Measurements from ENCODE around the gene ZNF669.

ZNF669 gene

GRCh38 chr1:247064304-247064703, 39.9 kb downstream of the ZNF669 start:
- no peak for DNase-seq (ENCODE audit: low read depth)

DNA sequence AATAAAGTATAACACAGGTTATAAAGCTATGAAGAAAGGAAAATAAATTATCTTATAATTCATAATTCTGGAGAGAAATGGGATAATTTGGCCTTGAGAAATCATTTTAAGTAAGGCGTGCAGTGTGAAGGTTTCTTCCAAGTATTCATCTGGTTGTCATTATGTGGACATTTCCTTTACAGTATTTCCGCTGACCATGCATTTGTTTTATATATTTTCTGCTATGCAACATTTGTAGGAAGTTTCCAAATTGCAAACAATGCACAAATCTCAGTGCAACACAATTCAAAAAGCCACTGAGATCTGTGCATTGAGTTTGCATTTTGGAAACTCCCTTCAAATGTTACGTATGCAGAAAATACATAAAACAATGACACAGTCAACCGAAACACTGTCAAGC, 43.4 kb downstream of the ZNF669 start:
- no peak for DNase-seq (ENCODE audit: low read depth)

DNA sequence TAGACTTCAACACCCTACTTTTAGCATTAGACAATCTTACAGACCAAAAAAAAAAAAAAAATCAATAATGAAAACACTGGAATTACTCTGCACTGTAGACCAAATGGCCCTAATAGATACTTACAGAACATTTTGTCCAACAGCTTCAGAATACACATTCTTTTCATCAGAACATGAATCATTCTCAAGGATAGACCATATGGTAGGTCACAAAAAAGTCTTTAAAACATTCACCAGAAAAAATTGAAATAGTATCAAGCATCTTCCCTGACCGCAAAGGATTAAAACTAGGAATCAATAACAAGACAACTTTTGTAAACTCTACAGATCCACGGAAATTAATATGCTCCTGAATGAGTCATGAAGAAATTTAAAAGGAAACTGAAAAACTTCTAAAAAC, 48.1 kb downstream of the ZNF669 start:
- DNase-seq (ENCODE audit: low read depth) = no peak

DNA sequence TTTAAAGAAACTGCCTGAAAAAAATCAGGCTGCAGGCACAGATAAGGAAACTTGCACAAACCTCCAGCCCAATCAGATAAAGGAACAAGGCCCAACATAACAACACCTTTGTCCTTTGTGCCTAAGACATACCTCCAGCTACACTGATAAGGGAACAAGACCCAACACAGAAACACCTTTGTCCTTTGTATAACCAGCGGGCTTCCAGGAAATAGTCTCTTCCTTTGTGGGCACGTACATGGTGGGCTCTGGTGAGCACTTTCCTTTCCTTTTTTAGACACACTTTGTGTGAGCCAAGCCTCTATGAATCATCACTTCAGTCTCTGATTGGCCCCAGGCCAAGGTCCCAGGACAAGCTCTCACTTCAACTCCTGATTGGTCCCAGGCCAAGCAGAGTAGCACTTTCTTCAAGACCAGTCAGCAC, 49.2 kb downstream of the ZNF669 start:
- DNase-seq (ENCODE audit: low read depth) = no peak
